ENCODE data around the gene SOCS7.

- TF ChIP-seq CTCF (IDR thresholded peaks at IDR 0.05), result no peak
- no peak for TF ChIP-seq EZH2 (IDR thresholded peaks at IDR 0.05; ENCODE audit: borderline replicate concordance, insufficient read depth, low read depth, low read length, poor library complexity, severe bottlenecking)
Measured at GRCh38 chr17:38320482-38320881, 31.2 kb upstream of the SOCS7 start.
